ENCODE results near the gene KRTAP6-1.

GRCh38 chr21:30600787-30601186 is 12.9 kb downstream of the KRTAP6-1 start, which contains the start of gene KRTAP22-1:
- TF ChIP-seq CTCF (conservative IDR thresholded peaks at IDR 0.05; ENCODE audit: low read depth, low read length), result no peak
- no peak for TF ChIP-seq EZH2phosphoT487 (IDR thresholded peaks at IDR 0.05; ENCODE audit: borderline replicate concordance, low read length)
- no peak for TF ChIP-seq EZH2 (IDR thresholded peaks at IDR 0.05; ENCODE audit: low read length, unreplicated experiment)

Measured in PC-3 (cell line).